Measurements from ENCODE around the gene CCDC196. TPM values are rescaled to one million over a fixed set of nuclear protein-coding genes. Genes with fewer than 3 reads are reported as not detected.
"Not testable (repeated sequence)": the region's sequence is repeated elsewhere in the genome, so short reads cannot be mapped to it uniquely, and the experiment has no call there.

CCDC196 gene
- total and polyA plus RNA-seq, 3 experiments from 2014 or later: not detected

- Mint-ChIP-seq H3K4me1 (peaks cover 4 to 19% (median 16%) of the 10 kb centered on the region in 3 donors), H3K4me3 (no peak overlapping the region)
- no peaks in the 10 kb centered on the region for H3K4me1 ChIP-seq (ENCODE audit: insufficient read depth, low read length)
These were observed 55.5 kb downstream of the CCDC196 start for GRCh38 chr14:66541627-66542026.

GRCh38 chr14:66543996-66544395, 57.8 kb downstream of the CCDC196 start:
- H3K4me3 Mint-ChIP-seq: no peak overlapping the region
- POLR2A ChIA-PET: no interaction called here
- Histone ChIP-seq H3K4me1 (ENCODE audit: insufficient read depth, low read length) (no peaks in the 10 kb centered on the region), H3K4me3 (ENCODE audit: low read length) (no peak overlapping the region), H3K36me3 (ENCODE audit: insufficient read depth, low read length) (no peaks in the 10 kb centered on the region), H3K9me3 (ENCODE audit: low read length) (no peaks in the 10 kb centered on the region), H3K27ac (ENCODE audit: low read depth, low read length) (no peak overlapping the region), H3K27me3 (ENCODE audit: insufficient read depth, low read length, poor library complexity, severe bottlenecking) (no peaks in the 10 kb centered on the region)
- CTCF ChIA-PET: no interaction called here
- H3K4me1 Mint-ChIP-seq: peaks cover 1 to 5% (median 2%) of the 10 kb centered on the region in 3 donors
- H3K9me3 Mint-ChIP-seq: peaks cover 0 to 1% (median 0%) of the 10 kb centered on the region in 5 donors
- no peaks in the 10 kb centered on the region for H3K36me3 Mint-ChIP-seq
- no peak for DNase-seq
- no peak overlapping the region for H3K27ac Mint-ChIP-seq
- no peaks in the 10 kb centered on the region for H3K27me3 Mint-ChIP-seq

More at GRCh38 chr14:66541627-66542026, 55.5 kb downstream of the CCDC196 start:
- H3K4me3 ChIP-seq (ENCODE audit: low read length): no peak overlapping the region
- no peaks in the 10 kb centered on the region for H3K27me3 Mint-ChIP-seq
- no peak for DNase-seq
- H3K9me3 ChIP-seq (ENCODE audit: low read length): no peaks in the 10 kb centered on the region
- no peak overlapping the region for H3K27ac Mint-ChIP-seq
- H3K9me3 Mint-ChIP-seq: no peaks in the 10 kb centered on the region
- no peak overlapping the region for H3K27ac ChIP-seq (ENCODE audit: low read depth, low read length)
- no peaks in the 10 kb centered on the region for H3K27me3 ChIP-seq (ENCODE audit: insufficient read depth, low read length, poor library complexity, severe bottlenecking)
- H3K36me3 Mint-ChIP-seq: no peaks in the 10 kb centered on the region
- no peaks in the 10 kb centered on the region for H3K36me3 ChIP-seq (ENCODE audit: insufficient read depth, low read length)
- ChIA-PET CTCF (no interaction called here), POLR2A (no interaction called here)

- H3K27ac Mint-ChIP-seq; H3K4me3 Mint-ChIP-seq; POLR2A ChIA-PET; H3K4me3 ChIP-seq (ENCODE audit: low read length); H3K4me1 ChIP-seq (ENCODE audit: insufficient read depth, low read length); DNase-seq; H3K27me3 Mint-ChIP-seq; H3K36me3 Mint-ChIP-seq; H3K9me3 Mint-ChIP-seq; H3K27me3 ChIP-seq (ENCODE audit: insufficient read depth, low read length, poor library complexity, severe bottlenecking); H3K9me3 ChIP-seq (ENCODE audit: low read length); H3K4me1 Mint-ChIP-seq; H3K36me3 ChIP-seq (ENCODE audit: insufficient read depth, low read length); CTCF ChIA-PET; H3K27ac ChIP-seq (ENCODE audit: low read depth, low read length): not testable (repeated sequence)
These were observed 59.0 kb downstream of the CCDC196 start for GRCh38 chr14:66545191-66545590.

DNA sequence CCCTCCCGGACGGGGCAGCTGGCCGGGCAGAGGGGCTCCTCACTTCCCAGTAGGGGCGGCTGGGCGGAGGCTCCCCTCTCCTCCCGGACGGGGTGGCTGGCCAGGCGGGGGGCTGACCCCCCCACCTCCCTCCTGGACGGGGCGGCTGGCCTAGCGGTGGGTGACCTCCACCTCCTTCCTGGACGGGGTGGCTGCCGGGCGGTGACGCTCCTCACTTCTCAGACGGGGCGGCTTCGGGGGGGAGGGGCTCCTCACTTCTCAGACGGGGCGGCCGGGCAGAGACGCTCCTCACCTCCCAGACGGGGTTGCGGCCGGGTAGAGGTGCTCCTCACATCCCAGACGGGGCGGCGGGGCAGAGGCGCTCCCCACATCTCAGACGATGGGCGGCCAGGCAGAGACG, 59.6 kb downstream of the CCDC196 start:
- H3K4me1 Mint-ChIP-seq; H3K4me3 Mint-ChIP-seq; H3K27ac Mint-ChIP-seq; CTCF ChIA-PET; H3K9me3 Mint-ChIP-seq; H3K36me3 ChIP-seq (ENCODE audit: insufficient read depth, low read length); H3K27me3 Mint-ChIP-seq; H3K27ac ChIP-seq (ENCODE audit: low read depth, low read length); DNase-seq; H3K27me3 ChIP-seq (ENCODE audit: insufficient read depth, low read length, poor library complexity, severe bottlenecking); H3K36me3 Mint-ChIP-seq; H3K9me3 ChIP-seq (ENCODE audit: low read length); POLR2A ChIA-PET; H3K4me3 ChIP-seq (ENCODE audit: low read length); H3K4me1 ChIP-seq (ENCODE audit: insufficient read depth, low read length): not testable (repeated sequence)

Other genes with a start within 250 kb of the CCDC196 start
- 10 to 100 TPM; 12.1 to 14.8 TPM for gene GPHN, start 21.8 kb downstream of the CCDC196 start, total RNA-seq
- 6.3 TPM for gene GPHN, start 21.8 kb downstream of the CCDC196 start, polyA plus RNA-seq